ENCODE measurements around the gene REV3L.

The REV3L gene

DNA sequence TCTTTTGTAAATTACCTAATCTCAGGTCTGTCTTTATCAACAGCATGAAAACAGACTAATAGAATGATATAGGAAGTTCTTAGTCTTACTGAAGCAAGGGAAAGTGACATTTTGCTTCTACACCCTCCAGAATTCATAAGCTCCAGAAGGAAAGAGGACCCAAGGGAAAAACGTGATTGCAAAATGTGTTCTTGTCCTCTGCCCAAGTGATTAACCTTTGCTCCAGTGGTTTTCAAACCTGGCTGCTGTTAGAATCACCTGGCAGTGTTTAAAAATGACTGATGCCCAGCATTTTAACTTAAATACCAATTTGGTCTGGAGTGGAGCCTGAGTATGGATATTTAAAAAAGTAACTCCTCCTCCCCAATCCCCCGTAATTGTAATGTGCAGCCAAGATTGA is 204.3 kb downstream of the REV3L start:
- Histone ChIP-seq H3K9me2 (replicated peaks; ENCODE audit: control insufficient read depth, low read length) (no peaks in the 10 kb centered on the region), H3K9me3 (ENCODE audit: control insufficient read depth, insufficient read depth, low read length) (no peaks in the 10 kb centered on the region), H4K20me1 (ENCODE audit: control insufficient read depth, insufficient read depth, low read depth, low read length) (no peaks in the 10 kb centered on the region), H3K79me2 (ENCODE audit: control insufficient read depth, low read length) (peaks cover 11% of the 10 kb centered on the region), H3K27me3 (ENCODE audit: control insufficient read depth, low read length) (no peaks in the 10 kb centered on the region), H3K27ac (ENCODE audit: low read depth, low read length) (no peak overlapping the region), H3K4me1 (ENCODE audit: control insufficient read depth, low read length) (peaks cover 7% of the 10 kb centered on the region), H3K36me3 (ENCODE audit: control insufficient read depth, low read length) (peaks cover 61% of the 10 kb centered on the region), H3K4me3 (ENCODE audit: low read length) (no peak overlapping the region), H3K4me2 (ENCODE audit: low read length) (no peak overlapping the region), H3F3A (ENCODE audit: control insufficient read depth, insufficient read depth) (no peaks in the 10 kb centered on the region)
- no peak for TF ChIP-seq EZH2phosphoT487 (IDR thresholded peaks at IDR 0.05; ENCODE audit: borderline replicate concordance, low read length)
- TF ChIP-seq, protein P1, sequence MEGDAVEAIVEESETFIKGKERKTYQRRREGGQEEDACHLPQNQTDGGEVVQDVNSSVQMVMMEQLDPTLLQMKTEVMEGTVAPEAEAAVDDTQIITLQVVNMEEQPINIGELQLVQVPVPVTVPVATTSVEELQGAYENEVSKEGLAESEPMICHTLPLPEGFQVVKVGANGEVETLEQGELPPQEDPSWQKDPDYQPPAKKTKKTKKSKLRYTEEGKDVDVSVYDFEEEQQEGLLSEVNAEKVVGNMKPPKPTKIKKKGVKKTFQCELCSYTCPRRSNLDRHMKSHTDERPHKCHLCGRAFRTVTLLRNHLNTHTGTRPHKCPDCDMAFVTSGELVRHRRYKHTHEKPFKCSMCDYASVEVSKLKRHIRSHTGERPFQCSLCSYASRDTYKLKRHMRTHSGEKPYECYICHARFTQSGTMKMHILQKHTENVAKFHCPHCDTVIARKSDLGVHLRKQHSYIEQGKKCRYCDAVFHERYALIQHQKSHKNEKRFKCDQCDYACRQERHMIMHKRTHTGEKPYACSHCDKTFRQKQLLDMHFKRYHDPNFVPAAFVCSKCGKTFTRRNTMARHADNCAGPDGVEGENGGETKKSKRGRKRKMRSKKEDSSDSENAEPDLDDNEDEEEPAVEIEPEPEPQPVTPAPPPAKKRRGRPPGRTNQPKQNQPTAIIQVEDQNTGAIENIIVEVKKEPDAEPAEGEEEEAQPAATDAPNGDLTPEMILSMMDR (IDR thresholded peaks at IDR 0.05; ENCODE audit: low read depth, low read length, poor library complexity, severe bottlenecking), result no peak

DNA sequence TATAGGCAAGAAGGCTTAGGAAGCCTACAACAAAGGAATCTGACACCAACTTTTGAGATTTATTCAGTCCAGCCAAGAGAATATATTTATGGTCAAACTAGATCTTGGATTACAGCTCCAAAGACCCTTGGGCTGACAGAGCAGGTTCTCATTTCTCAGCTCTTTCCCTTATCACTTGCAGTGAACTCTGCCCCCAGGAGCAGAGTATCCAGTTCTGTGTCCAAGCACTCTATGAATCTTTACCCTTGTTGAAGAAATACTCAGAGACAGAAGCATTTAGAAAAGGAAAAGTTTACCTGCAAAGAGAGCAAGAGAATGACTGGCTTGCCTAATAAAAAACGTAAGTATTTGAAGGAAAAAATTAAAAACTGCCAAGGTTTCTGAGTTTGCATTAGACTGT is 205.2 kb downstream of the REV3L start:
- Histone ChIP-seq H3K27ac (ENCODE audit: low read depth, low read length) (no peak overlapping the region), H3F3A (ENCODE audit: control insufficient read depth, insufficient read depth) (no peaks in the 10 kb centered on the region), H3K27me3 (ENCODE audit: control insufficient read depth, low read length) (no peaks in the 10 kb centered on the region), H3K36me3 (ENCODE audit: control insufficient read depth, low read length) (peaks cover 59% of the 10 kb centered on the region), H3K9me3 (ENCODE audit: control insufficient read depth, insufficient read depth, low read length) (no peaks in the 10 kb centered on the region), H3K4me1 (ENCODE audit: control insufficient read depth, low read length) (no peaks in the 10 kb centered on the region), H3K4me2 (ENCODE audit: low read length) (no peak overlapping the region), H3K4me3 (ENCODE audit: low read length) (no peak overlapping the region), H4K20me1 (ENCODE audit: control insufficient read depth, insufficient read depth, low read depth, low read length) (no peaks in the 10 kb centered on the region), H3K9me2 (replicated peaks; ENCODE audit: control insufficient read depth, low read length) (no peaks in the 10 kb centered on the region), H3K79me2 (ENCODE audit: control insufficient read depth, low read length) (peaks cover 11% of the 10 kb centered on the region)
- TF ChIP-seq, protein P1 (IDR thresholded peaks at IDR 0.05; ENCODE audit: low read depth, low read length, poor library complexity, severe bottlenecking), result no peak
- no peak for TF ChIP-seq EZH2phosphoT487 (IDR thresholded peaks at IDR 0.05; ENCODE audit: borderline replicate concordance, low read length)

DNA sequence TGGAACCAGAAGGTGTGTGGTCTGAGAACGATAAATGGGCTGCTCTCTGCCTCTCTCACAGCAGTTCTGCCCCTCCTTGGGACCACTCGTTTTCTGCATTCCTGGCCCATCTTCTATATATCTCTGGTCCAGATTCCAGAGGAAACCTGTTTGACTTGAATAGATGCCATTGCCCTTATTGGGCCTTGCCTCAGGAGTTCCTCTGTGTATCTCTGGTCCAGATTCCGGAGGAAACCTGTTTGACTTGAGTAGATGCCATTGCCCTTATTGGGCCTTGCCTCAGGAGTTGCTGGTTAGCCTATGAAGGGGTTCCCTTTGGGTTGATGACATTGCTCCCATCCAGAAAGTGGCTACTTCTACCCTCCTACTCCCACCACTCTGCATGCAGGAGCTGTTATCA is 206.3 kb downstream of the REV3L start:
- Histone ChIP-seq H3K9me3 (ENCODE audit: control insufficient read depth, insufficient read depth, low read length) (no peaks in the 10 kb centered on the region), H3K4me1 (ENCODE audit: control insufficient read depth, low read length) (no peaks in the 10 kb centered on the region)
- no peak for TF ChIP-seq EZH2phosphoT487 (IDR thresholded peaks at IDR 0.05; ENCODE audit: borderline replicate concordance, low read length)
- TF ChIP-seq, protein P1 (IDR thresholded peaks at IDR 0.05; ENCODE audit: low read depth, low read length, poor library complexity, severe bottlenecking), result no peak

DNA sequence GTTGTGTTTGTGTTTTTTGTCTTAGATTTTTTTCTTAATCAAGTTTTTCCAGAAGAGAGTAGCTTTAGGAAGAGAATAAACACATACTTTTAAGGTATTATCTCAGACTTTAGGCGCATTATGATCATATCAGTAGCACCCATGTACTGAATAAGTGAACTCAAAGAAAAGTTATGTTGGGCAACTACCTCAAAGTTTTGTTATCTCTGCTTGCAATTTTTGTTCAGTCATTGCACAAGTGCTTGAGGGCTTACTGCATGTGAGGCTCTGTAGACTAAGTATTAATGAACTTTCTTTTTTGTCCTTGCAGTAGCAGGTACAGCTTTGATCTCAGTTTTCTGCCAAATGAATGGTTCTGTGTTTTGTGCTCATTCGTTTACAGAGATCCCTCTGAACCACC is 206.7 kb downstream of the REV3L start:
- no peak overlapping the region for H3K27ac ChIP-seq (ENCODE audit: low read depth, low read length)
- TF ChIP-seq, protein P1 (IDR thresholded peaks at IDR 0.05; ENCODE audit: low read depth, low read length, poor library complexity, severe bottlenecking), result no peak
- no peak for TF ChIP-seq EZH2phosphoT487 (IDR thresholded peaks at IDR 0.05; ENCODE audit: borderline replicate concordance, low read length)

More for the DNA sequence above, 206.3 kb downstream of the REV3L start:
- Histone ChIP-seq H3K4me3 (ENCODE audit: low read length) (no peak overlapping the region), H3K36me3 (ENCODE audit: control insufficient read depth, low read length) (peaks cover 55% of the 10 kb centered on the region), H3K27me3 (ENCODE audit: control insufficient read depth, low read length) (no peaks in the 10 kb centered on the region), H4K20me1 (ENCODE audit: control insufficient read depth, insufficient read depth, low read depth, low read length) (no peaks in the 10 kb centered on the region), H3K4me2 (ENCODE audit: low read length) (no peak overlapping the region), H3K79me2 (ENCODE audit: control insufficient read depth, low read length) (peaks cover 11% of the 10 kb centered on the region), H3K9me2 (replicated peaks; ENCODE audit: control insufficient read depth, low read length) (no peaks in the 10 kb centered on the region), H3K27ac (ENCODE audit: low read depth, low read length) (no peak overlapping the region), H3F3A (ENCODE audit: control insufficient read depth, insufficient read depth) (no peaks in the 10 kb centered on the region)

More for the DNA sequence above, 206.7 kb downstream of the REV3L start:
- Histone ChIP-seq H3K4me2 (ENCODE audit: low read length) (no peak overlapping the region), H3K79me2 (ENCODE audit: control insufficient read depth, low read length) (peaks cover 11% of the 10 kb centered on the region), H3K4me3 (ENCODE audit: low read length) (no peak overlapping the region), H3K9me2 (replicated peaks; ENCODE audit: control insufficient read depth, low read length) (no peaks in the 10 kb centered on the region), H3F3A (ENCODE audit: control insufficient read depth, insufficient read depth) (no peaks in the 10 kb centered on the region), H4K20me1 (ENCODE audit: control insufficient read depth, insufficient read depth, low read depth, low read length) (no peaks in the 10 kb centered on the region), H3K9me3 (ENCODE audit: control insufficient read depth, insufficient read depth, low read length) (no peaks in the 10 kb centered on the region), H3K27me3 (ENCODE audit: control insufficient read depth, low read length) (no peaks in the 10 kb centered on the region), H3K4me1 (ENCODE audit: control insufficient read depth, low read length) (no peaks in the 10 kb centered on the region), H3K36me3 (ENCODE audit: control insufficient read depth, low read length) (peaks cover 55% of the 10 kb centered on the region)
